ENCODE data around the gene NEDD8.

Gene NEDD8

DNA sequence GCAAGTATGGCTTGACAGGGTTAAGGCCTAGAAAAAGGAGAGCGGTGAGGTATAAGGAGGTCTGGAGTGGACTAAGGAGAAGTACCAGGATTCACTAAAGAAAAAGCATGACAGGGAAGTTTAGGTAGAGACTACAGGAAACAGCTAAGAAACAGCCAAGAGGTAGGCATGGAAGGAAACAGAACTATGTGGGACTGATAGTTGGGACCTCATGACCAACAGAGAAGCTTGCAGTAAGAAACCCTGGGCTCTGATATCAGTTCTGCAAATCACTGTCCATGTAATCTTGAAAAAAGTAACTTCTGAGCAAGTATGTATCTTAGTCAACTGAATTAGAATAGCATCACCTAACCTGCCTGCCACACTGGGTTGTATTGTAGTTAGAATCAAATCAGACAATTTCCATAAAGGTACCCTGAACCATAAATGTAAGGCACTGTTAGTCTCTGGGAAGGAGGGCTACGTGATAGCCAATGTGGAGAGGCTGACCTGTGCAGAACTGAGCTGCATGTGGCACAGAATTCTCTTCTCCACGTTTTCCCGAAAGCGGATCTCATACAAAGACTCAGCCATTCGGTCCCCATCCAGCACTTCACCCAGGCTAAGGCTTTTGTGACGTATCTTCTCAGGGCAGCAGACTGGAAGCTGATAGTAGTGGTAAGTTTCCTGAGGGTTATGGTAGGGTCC lies 37.8 kb downstream of the NEDD8 start:
- DNase-seq: no peak

DNA sequence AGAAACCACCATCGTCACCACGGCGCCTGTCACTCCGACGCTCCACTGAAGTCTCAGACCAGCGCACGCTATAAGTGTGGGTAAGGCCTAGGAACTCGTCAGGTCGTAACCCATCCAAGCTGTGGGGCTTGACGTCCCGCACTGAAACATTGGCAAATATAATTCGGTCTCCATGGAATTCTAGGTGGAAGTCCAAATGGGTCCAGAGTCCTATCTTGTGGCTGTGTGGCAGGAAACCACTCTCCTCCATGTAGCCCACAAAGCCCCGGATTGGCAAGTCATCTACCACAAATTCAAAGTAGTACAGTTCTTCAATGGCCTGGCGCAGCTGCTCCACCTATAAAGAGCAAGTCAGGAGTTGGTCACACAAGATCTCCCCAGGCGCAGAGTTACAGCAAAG lies 39.2 kb downstream of the NEDD8 start:
- DNase-seq: no peak

DNA sequence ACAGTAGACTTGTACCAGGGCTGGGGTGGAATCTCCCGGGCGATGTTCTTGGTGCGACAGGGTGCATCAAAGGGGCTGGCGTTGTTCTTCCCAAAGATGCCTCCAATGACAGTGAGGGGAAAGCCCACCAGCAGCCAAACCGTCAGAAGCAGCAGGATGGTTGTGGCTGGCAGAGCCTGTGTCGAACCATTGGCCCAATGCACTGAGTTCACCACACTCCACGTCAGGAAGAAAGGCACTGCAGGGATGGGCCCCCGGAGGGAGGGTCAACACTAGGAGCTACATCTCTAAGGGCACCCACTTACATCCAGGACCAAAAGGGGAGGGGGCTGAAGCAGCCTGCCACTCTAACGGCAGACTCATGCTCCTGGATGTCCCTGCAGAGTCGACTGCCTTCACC lies 41.8 kb downstream of the NEDD8 start:
- no peak for DNase-seq

DNA sequence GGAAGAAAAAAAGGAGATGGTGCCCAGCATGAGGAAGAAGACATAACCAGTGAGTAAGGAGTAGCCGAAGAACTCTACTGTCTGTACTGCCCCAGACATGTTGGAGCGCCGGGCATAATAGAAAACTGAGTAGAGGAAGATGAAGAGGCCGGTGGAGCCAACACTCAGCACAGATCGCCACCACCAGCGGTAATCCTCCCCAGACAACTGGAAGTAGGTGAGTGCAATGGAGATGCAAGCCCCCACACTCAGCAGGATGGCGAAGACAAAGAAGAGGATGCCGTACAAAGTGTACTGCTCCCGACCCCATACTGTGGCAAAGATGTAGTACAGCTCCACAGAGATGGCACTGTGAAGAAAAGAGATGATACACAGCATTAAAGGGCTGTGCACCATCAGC lies 42.7 kb downstream of the NEDD8 start:
- DNase-seq: no peak

DNA sequence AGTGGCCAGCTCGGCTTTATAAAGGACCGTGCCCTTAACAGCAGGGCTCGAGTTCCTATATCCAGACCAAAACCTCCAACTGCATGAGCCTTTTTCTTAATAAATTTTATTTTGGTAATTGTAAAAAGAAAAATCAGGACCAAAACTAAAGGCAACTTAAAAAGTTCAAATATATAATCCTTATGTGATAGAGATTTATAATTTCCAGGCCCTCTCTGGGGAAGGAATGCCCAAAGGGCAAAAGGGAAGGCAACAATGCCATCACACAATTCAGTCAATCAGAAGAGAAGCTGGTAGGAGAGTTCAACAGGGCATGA lies 43.1 kb downstream of the NEDD8 start:
- DNase-seq: no peak

DNA sequence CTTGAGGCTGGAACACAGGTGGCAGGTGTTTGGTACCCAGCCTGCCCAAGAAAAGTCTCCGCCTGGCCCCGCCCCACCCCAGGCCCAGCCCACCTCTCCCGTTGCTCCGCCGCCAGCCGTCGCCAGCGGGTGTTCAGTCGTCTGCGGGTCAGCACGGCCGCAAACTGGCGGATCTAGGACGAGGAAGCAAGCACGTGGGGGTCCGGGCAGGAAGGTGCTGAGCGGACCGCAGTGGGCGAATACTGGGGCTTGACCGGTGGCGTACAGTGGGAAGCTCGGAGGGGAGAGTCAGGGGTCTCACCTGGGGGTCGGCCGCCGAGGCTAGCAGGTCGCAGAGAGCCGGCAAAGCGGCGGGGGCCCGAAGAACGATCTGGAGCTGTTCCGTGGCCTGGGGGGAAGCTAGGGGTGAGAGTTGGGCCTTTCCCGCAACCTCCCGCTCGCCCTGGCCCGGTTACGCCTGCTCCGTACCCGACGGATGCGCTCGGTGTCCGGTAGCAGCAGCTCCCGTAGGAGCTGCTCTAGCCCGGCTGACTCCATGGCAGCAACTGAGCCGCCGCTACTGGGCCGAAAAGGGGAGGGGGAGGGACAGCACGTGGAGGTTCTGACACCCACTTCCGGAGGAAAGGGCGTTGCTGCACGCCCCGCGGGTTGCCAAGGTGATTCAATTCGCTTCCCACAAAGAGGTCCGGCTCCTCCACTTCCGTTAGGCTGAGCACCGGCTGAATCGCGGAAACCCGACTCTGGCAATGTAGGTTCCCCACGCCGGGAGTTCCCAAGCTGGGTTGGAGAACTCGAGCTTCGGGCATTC lies 43.7 kb downstream of the NEDD8 start, which contains the start of gene IPO4:
IPO4 (minus strand) TSS at position 566 of the 808 bp plus-strand sequence; CDS start at position 537, 29 bp downstream.
- DNase-seq: peak; percentile 84 to 94 (median 93)

DNA sequence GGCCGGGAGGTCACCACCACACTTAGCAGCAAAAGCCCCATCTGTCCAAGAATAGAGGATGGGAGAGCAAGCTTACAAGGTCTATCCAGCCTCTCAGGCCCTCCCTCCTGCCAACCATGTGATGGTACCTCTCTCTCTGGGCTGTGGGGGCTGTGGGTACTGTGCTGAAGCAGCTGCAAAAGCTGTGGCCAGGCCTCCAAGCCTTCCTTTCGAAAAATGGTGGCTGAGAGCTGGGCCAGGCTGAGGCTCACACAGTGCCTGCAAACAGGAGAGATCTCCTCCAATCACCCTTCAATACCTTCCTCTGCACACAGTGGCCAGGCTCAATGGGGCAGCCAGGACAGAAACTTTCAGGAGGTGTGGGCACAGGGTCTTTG lies 44.6 kb downstream of the NEDD8 start:
- DNase-seq: no peak

DNA sequence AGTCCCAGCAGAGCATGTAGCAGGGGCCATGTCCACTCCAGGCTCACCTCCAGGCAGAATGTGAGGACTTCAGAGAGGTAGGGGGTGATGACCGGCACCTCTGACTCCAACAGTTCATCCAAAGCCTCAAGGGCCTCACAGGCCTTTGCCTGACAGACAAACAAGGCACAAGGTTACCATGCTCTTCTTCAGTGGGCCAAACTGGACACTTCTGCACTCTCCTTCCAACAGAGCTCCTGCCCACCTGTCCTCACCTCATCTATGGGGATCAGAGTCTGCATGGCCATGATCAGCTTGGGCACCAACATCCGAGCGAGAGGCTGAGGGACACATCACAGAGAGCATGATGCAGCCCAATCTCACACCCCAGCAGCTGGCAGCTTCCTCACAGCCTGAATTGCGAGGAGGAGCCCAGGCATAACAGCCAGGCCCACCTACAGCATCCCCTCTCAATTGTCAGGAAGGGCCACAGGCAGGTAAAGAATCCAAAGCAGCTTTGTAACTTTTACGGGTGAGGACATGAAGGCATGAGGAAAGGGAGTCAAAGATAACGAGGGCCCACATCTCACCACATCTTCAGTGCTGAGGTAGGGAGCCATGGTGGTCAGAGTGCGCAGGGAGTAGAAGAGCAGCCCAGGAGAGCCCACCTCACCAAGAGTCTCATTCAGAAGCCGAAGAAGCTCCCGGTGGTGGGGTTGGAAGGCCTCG lies 45.2 kb downstream of the NEDD8 start:
- DNase-seq: no peak

DNA sequence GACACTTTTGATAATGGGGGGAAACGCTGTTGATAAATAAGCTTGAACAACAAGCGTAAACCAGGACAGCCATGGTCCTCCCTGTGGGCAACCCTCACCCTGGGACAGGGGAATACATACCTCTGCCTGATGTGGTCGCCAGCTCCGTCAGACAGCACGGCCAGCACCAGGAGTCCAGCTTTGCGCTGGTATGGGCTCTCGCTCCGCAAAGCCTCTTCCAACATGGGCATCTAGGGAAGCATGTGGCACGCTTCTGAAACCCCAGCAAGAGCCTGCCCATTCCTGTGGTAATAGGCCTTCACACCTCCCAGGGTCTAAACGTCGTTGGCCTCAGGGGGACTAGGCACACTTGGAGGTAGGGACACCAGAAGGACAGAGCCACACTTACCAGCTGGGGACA lies 46.4 kb downstream of the NEDD8 start:
- no peak for DNase-seq

DNA sequence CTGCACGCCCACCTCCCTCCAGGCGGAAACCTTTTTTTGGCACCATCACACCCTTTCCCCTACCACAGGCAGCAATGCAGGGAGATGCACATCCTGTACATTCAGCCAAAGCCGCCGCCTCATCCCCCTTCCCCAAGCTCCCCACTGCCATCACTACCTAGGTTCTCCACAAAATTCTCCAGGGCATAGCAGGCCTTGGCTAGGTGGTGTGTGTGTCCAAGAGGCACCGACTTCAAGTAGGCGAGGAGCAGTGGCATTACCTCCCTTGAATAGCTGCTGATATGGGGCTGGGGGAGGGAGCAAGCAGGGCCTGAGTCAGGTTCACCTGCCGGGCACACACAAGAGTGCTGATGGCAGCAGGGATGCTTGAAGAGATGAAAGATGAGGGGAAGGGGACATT lies 47.1 kb downstream of the NEDD8 start:
- DNase-seq: no peak

DNA sequence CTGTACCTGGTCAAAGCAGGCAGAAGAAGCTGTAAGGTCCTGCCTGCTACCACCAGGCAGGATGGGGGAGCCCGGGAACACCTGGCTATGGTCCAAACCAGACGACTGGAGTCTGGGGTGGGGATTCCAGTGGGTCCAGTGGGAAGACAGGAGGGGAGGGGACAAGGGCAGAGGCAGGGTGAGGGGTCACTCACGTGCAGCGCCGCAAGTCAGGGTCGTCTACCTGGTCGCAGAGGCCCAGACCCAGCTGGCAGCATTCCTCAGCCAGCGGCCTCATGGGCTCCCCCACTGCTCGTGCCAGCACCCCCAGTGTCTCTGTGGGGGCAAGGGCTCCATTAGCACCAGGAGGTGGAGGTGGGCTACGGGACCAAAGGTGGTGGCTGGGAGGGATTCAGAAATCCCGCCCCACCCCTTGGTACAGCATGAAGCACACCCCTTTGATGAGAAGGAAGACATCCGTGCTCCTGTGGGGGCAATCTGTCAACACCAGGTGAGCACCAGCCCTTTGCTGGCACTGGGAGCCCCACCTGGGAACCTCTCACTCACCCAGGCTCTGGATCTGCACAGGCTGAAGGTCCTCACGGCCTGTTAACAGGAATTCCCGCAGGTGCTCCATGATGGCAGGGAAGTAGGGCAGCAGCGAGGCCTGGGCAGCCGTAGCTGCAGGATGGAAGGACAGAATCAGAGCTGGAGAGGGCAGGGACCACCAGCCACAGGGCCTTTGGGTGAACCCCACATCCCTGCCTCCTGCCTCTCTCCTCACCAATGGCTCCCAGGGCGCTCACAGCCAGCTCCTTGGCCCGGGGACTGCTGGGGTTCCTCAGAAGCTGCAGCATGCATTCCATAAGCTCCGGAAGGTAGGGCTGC lies 47.8 kb downstream of the NEDD8 start:
- no peak for DNase-seq

DNA sequence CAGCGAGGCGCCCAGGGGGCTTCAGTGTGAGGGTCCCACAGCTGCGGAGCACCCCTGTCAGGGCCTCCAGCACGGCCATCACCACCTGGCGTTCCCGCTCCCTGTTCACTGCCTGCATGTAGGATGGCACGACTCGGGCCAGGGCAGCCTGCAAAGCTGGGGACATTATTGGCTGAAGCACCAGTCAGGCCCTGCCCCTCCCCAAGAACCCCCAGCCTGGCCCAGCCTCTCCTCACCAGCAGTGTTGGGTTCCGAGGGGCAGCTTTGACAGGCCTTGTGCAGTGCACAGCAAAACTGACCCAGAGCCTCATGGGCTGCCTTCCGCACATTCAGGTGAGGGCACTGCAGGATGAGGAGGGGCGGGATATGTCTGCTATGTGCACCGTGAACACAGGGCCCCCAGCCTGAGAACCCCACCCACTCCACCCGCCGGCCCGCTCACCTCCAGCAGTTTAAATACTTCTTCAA lies 49.1 kb downstream of the NEDD8 start:
- DNase-seq: no peak

DNA sequence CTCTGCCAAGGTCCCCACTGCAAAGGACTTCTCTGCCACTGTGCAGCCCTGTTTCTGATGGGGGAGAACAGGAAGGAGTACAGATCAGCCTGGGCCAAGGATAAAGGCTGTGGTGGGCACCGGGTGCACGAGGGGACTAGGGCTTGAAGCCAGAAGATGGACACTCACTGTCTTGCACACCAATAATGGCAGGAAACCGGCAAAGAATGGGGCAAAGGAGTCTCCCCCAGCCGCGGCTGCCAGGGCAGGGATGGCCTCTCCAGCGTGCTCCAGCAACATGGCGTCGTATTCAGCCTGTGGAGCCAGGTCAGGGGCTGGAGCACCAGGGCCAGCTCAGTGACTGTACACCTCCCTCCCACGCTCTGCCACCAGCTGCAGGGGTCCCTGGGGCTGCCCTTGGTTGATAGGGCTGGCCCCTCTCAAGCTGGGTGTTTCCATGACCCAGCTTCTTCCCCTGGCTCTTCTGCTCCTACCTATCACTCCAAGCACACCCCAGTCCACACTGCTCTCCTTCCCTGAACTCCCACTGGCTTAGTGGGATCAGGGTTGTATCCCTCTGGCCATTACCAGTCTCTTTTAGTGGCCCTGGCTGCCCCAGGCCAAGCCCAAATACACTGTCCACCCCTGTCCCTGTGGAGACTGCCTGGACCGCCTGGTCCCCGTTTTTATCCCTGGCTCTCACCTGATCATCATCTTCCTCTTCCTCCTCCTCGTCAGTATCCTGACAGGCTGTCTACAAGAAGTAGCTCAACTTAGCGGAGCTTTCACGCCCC lies 49.9 kb downstream of the NEDD8 start:
- no peak for DNase-seq

DNA sequence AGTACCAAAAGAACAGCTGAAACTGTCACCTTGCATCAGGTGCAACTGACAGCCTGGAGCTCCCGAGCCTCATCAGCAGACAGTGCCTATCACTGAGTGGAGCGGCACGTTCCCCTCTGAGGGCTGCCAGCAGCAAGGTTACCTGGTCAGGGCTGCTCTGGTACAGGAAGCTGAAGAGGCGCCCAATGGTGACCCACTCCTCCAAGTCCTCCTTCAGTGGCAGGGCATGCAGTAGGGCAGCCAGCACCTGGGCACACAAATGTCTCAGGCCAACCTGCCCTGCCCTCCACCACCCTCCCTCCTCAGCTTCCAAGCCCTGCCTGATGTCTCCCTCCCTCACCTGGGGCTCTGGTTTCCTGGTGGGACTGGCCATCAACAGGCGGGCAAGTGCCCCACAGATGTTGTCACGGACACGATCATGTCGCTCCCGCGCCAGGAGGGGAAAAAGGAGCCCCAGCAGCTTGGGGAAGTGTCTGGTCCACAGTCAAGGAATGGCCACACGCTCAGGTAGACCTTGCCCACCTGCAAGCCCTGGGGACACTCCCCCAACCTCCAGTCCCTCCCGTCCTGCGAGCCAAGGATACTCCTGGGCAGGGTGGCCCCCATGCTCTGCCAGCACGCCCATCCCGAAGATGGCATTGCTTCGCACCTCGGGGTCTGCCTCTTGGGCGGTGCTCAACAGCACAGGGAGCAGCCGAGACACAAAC lies 50.6 kb downstream of the NEDD8 start:
- DNase-seq: no peak

DNA sequence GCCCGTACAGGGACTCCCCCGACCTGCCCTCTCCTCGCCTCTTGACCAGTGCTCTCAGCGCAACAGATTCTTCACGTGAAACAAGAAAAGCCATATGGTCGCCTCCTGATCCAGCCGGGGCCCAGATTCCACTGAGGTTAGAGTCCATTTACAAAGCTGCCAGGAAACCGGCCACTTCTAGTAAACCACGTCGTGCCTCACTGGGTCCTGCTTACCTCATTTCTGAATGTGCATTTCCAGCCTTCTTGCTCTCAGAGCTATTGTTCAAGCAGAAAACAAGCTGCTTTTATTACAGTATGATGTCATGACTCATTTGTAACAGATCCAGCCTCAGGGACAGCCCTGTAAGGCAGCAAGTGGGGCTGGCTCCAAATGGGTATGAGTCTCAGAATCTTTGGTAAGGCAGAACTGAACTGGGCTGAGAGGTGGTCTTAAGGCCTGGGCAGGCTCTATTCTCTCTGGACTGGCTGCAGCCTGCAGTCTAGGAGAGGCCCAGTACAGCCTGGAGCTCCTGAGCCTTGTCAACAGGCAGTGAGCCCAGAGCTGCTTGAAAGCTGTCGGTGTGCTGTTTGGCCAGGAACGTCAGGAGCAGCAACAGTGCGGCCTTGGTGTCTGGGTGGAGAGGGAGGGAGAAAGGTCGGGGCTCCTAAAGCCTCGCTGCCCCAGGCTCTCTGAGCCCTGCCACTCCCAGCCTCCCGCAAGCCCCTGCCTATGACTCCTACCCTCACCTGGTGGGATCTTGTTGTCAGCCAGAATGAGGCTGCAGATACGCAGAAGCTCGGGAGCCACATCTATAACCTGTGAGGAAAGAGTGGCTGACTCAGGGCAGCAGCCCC lies 52.0 kb downstream of the NEDD8 start:
- DNase-seq: no peak

DNA sequence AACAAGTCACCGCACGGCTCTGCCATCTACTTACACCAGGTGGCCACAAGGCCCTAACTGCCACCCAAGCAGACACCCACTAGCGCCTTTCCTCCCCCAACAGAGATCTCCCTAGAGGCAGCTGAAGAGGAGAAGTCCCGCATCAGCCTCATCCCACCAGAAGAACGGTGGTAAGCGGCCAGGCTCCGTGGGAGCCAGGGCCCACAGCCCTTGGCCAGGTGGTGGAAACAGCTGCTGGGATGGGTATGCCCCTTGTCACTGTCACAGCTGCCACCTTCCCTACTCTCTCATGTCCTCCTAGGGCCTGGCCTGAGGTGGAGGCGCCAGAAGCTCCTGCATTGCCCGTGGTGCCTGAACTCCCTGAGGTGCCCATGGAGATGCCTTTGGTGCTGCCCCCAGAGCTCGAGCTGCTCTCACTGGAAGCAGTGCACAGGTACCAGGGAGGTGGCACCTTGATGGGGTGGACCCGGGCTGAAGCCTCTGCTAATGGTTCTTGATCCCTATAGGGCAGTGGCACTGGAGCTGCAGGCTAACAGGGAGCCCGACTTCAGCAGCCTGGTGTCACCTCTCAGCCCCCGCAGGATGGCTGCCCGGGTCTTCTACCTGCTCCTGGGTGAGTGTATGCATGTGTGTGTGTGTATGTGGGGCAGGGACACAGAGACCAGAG lies 52.7 kb downstream of the NEDD8 start:
- no peak for DNase-seq

DNA sequence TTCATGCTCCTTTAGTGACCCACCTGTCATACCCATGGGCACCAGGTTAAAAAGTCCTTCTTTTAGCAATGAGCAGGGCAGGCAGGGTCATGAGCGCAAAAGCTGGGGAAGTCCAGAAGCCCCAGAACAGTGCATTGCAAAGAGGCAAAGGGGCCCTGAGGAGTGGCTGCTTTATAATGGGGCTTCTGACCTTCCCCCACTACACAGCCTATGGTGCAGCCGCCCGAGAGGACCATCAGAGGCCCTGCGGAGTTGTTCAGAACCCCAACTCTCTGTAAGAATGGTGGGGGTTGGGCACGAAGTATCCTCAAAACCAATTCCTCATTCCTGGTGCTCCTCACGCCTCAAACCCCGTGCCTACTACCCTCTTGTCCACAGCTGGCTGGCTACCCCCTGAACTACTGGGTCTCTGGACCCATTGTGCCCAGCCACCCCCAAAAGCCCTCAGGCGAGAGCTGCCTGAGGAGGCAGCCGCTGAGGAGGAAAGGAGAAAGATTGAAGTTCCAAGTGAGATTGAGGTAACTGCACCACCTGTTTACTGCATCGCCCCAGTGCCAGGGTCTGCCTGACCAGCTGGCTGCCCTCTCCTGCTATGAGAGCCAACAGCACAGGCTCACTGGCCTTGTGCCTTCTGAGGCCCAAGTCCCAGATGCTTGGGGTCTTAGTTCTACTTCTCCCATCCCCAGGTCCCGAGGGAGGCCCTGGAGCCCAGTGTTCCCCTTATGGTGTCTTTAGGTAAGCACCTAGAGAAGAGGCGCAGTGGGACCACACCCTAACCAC lies 53.6 kb downstream of the NEDD8 start:
- no peak for DNase-seq

DNA sequence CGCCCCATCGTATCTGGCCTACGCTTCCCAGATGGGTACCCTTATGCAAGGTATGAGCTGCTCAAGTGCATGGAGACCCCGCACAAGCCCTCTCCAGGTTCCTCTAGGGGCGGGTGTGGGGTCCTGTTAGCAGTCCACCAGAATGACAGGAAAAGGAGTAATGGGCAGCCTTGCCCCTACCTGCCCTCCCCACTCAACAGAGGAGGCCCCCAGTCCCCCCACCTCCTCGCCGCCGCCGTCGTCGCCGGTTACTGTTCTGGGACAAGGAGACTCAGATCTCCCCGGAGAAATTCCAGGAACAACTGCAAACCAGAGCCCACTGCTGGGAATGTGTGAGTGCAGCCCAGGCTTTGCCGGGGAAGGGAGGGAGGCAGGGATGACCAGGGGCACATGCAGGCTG lies 54.3 kb downstream of the NEDD8 start:
- DNase-seq: no peak

Data from stimulated activated naive CD4-positive, alpha-beta T cell (primary cell).